Activated CD4-positive, alpha-beta T cell treated with anti-CD3 and anti-CD28 coated beads, Interleukin-2, Interleukin-4, amounts not matched to agents 100 ng/mL and 50 ng/mL, durations not matched to agents 16 hours and 8 hours (primary cell): ENCODE measurements around the gene NUDC.

Experiments used
- DNase-seq: peaks from one replicate; pipeline ENCODE4 v3.0.0-alpha.2; 2020; ENCODE audit warnings: low spot score

NUDC gene

DNA sequence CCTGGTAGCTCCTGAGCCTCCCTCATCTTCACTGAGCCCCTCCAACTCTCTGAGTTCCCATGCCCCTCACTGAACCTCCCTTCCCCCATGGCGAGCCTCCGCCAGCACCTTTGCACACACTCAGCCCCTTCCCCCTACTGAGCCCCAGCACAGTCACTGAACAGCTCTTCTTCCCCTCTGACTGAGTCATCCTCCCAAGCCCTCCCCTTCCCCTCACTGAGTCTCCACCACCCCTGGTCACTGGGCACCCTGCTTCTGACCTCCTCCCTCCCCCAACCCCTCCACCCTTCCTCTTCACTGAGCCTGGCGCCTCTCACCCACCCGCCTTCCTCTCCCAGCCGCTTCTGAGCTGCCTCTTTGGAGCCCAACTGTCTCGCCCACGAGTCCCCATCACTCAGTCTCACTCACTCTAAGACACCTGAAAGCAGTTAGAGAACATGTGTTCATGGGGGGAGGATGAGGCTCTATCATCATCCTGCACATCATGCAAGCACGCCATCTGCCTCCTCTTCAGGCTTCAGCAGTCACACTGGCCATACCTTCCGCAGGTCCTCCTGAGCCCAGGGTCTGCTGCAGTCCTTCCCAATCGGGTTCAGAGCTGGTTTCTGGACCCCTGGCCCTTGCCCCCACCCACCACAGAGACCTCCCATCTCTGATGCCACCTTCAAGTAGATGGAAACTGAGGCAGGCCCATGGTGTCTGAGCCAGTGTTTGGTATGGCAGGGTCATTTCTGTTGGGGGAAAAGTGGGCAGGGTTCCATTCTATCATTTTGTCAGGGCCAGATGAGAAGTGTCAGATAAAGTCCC lies 70.0 kb downstream of the NUDC start:
- no peak for DNase-seq

DNA sequence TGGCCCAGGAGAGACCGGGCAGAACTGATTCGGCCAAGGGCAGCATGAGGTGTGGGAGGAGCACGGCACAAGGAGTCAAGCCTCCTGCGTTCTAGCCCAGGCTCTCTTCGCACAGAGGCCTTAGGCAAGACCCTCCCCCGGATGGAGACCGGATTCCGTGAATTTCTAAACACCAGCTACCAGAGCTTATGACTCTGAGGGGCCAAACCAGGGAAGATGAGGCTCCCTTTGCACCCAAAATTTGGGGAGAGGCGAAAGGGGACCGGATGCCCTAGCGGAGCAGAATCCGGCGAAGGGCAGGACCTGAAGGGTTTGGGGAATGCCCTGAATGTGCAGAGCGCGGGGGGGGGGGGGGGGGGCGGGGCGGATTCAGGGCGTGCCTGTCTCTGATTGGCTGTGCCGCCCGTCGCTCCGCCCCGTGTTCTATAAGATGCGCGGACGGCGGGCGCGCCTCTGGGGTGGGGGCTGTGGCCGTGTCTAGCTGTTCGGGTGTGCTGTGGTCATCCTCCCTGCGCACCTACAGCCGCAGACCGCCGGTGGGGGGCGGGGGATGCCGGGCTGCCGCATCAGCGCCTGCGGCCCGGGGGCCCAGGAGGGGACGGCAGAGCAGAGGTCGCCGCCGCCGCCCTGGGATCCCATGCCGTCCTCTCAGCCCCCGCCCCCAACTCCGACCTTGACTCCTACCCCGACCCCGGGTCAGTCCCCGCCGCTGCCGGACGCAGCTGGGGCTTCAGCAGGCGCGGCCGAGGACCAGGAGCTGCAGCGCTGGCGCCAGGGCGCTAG lies 71.9 kb downstream of the NUDC start, which contains the start of gene TRNP1:
TRNP1 (plus strand) TSS at position 456 of the 783 bp plus-strand sequence; CDS start at position 551, 95 bp downstream.
- peak; percentile 57 for DNase-seq

DNA sequence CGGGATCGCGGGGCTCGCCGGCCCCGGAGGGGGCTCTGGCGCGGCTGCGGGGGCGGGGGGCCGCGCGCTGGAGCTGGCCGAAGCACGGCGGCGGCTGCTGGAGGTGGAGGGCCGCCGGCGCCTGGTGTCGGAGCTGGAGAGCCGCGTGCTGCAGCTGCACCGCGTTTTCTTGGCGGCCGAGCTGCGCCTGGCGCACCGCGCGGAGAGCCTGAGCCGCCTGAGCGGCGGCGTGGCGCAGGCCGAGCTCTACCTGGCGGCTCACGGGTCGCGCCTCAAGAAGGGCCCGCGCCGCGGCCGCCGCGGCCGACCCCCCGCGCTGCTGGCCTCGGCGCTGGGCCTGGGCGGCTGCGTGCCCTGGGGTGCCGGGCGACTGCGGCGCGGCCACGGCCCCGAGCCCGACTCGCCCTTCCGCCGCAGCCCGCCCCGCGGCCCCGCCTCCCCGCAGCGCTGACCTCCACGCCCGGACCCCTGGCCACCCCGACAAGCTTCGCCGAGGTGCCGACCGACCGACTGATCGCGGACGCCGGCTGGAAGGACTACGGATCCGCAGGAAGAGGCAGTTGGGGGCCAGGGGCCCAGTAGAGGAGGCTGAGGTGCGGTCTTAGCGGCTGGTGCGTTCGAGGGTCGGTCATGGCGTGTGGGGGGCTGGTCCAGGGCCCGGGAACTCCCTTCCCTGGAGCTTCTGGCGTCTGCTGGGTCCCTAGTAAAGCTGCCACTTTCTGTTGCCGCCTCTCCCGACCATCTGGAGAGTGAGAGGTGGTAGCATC lies 72.7 kb downstream of the NUDC start:
- DNase-seq = peak; percentile 13

DNA sequence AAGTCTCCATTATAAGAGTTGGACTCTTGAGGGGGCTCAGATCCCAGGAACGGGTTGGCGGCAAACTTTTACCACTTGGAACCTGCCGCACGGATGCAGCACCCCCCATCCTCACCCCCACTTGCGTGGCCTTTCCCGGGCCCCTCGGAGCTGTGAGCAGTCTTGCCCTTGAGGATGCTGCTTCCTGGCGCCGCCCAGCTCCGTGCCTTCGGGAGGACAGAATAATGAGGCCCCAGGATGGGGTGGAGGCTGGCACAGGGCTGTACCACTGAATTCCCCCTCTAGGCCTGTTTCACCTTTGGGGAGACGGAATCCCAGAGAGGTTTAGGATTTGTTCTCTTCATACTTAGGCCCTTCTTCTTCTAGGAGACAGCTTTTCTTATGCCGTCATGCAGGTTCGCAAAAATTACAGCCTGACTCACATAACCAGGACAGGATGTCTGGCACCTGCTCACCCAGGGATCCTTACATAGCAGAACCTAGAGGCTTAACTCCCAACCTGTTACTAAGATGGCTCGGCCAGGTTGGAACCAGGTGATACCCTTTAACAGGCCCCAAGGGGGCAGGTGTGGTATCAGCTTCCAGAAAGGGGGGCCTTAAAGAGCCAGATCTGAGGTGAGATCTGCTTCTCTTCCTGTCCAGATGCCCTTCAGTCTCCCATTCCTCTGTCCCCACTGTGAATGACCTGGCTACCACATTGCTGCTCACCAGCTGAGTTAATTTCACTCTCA lies 73.4 kb downstream of the NUDC start:
- no peak for DNase-seq

DNA sequence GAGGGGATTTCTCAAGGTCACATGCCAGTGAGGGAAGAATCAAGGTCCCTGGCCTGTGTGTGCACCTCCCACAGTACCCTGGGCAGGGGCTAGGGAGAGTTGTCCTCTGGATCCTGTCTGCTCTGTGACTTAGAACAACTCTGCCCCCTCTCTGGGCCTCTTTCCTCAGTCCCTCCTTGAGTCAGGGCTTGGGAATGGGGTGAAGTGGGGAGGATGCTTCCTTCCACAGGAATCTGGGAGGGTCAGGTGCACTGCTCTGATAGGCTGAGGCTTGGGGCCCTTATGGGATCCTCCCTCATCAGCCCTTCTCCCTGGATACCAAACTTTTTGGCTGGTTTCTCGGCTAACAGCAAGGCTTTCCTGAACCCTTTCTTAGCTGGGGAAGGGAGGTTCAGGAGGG lies 74.5 kb downstream of the NUDC start:
- no peak for DNase-seq
